SH-SY5Y (cell line): ENCODE data around the gene PLIN3.

Experiments used
- GATA2 ChIP-seq: IDR thresholded peaks from 2 replicates; pipeline ENCODE4 v1.6.1; 2011; ENCODE audit warnings: mild to moderate bottlenecking, low read depth, low read length
- GATA3 ChIP-seq: IDR thresholded peaks from 2 replicates; pipeline ENCODE4 v1.6.1; 2011; ENCODE audit warnings: low read depth, mild to moderate bottlenecking, low read length, moderate library complexity

Gene PLIN3

DNA sequence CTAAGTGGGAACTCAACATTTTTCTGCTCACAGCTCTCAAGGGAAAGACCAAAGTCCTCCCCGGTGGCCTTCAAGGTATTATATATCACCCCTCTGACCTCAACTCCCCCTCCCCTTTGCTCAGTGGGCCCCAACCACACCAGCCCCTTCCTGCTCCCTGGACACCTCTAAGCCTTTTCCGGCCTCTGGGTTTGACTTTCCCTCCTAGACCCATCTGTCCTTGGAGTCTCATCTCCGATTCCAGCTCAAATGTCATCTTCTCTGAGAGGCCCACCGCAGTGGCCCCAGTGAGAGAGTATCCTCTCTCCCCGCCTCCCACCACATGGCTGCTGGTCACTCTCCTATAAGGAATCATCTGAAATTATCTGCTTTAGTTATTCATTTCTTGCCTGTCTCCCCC lies 40.9 kb upstream of the PLIN3 start:
- no peak for TF ChIP-seq GATA2
- no peak for TF ChIP-seq GATA3

DNA sequence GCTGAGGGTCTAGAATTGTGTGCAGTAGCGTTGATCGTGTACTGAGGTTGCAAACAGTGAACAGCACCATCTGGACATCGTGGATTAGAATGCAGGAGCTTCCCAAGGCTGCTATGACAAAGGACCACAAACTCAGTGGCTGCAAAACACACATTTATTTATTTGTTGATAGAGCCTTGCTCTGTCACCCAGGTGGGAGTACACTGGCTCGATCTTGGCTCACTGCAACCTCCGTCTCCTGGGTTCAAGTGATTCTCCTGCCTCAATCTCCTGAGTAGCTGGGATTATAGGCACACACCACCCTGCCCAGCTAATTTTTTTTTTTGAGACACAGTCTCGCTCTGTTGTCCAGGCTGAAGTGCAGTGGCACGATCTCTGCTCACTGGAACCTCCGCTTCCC lies 39.5 kb upstream of the PLIN3 start:
- no peak for TF ChIP-seq GATA2
- TF ChIP-seq GATA3 = no peak

DNA sequence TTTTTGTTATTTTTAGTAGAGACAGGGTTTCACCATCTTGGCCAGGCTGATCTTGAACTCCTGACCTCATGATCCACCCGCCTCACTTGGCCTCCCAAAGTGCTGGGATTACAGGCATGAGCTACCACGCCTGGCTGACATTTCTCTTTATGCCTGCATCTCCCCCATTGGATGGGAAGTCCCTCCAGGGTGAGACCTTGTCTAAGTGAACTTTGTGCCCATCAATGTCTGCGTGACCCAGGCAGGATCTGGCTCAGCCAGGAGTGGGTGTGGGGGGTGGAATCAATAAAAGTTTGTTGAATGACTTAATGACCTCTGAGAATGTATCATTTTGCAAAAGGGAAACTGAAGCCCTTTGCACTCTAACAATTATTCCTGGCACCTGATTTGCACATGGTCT lies 37.0 kb upstream of the PLIN3 start:
- no peak for TF ChIP-seq GATA3
- no peak for TF ChIP-seq GATA2

DNA sequence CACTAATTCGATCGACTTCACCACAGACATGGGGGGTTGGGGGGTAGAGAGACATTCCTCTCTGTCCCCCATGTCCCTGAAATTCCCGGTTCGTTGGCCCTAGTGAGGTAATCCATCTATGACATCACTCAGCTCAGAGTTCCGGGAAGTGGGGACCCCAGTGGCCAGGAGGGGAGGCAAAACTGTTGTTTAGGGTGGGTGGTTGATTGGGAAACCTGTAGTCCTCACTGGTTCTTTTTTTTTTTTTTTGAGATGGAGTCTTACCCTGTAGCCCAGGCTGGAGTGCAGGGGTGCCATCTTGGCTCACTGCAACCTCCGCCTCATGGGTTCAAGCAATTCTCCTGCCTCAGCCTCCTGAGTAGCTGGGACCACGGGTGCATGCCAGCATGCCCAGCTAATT lies 35.3 kb upstream of the PLIN3 start, which contains the start of gene ARRDC5:
Gene ARRDC5 (minus strand): TSS at position 101 of the 400 bp plus-strand sequence. CDS start 71 bp downstream, at position 30.
- TF ChIP-seq GATA3 = no peak
- no peak for TF ChIP-seq GATA2

GRCh38 chr19:4897146-4897545 lies 29.7 kb upstream of the PLIN3 start:
- TF ChIP-seq GATA3 (no peak), GATA2 (no peak)

DNA sequence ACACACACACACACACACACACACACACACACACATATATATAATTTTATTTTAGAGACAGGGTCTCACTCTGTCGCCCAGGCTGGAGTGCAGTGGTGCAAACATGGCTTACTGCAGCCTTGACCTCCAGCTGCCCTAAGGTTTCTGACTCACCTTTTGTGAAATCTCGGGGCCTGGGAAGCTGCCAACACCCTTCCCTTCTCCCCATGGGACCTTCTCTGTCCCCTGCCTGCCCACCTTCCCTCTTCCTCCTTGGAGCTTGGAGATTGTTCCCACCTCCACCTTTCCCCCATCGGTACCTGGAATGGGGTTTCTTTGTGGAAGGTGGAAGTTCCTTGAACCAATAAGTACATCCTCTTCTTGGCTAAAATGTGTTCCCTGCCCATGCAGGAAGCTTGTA lies 28.9 kb upstream of the PLIN3 start:
- TF ChIP-seq GATA3 = no peak
- no peak for TF ChIP-seq GATA2

DNA sequence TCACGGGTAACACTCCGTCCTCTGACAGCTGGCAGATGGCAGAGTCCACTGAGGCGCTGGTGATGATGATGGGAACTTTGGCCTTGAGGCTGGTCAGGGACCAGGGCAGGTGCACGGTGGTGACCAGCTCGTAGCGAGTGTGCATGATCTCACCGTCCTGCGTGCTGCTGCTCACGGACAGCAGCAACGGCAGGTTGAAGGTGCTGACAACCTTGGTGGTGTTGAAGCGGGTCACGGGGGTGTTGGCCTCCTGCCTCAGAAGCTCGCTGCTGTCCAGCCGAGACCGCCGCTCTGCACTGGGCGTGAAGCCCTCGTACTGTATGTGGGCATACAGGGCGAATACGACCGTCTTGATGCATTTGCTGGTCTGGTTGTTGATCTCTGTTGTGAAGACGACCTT lies 23.6 kb upstream of the PLIN3 start:
- TF ChIP-seq GATA3 = no peak
- no peak for TF ChIP-seq GATA2

GRCh38 chr19:4889034-4889815 lies 21.8 kb upstream of the PLIN3 start:
- TF ChIP-seq GATA2 (no peak), GATA3 (no peak)

- no peak for TF ChIP-seq GATA3
- TF ChIP-seq GATA2 = no peak
Measured at GRCh38 chr19:4879041-4879440, 11.6 kb upstream of the PLIN3 start.

DNA sequence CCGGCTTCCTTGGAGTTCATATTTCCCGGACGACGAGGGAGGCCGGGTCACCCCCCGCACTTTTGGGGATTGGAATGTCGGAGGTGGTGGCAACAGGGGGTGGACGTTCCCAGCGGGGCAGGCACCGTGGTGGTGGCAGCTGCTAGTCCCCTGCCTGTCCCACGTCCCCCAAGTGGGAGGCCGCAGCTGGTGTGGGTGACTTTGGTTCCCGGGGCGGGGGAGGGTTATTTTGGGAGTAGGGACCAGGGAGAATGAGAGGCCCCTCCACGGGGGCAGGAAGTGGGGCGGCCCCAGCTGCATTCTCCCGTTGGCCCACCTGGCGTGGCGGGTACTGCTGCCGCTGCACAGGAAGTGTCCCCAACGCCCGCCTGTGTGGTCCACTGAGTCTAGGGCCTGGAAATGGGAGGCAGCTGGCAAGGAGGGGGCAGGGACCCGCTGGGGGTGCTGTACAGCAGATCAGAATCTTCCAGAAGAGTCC lies 11.1 kb upstream of the PLIN3 start:
- no peak for TF ChIP-seq GATA2
- TF ChIP-seq GATA3 = no peak

GRCh38 chr19:4877753-4878490 lies 10.5 kb upstream of the PLIN3 start:
- no peak for TF ChIP-seq GATA3
- no peak for TF ChIP-seq GATA2

DNA sequence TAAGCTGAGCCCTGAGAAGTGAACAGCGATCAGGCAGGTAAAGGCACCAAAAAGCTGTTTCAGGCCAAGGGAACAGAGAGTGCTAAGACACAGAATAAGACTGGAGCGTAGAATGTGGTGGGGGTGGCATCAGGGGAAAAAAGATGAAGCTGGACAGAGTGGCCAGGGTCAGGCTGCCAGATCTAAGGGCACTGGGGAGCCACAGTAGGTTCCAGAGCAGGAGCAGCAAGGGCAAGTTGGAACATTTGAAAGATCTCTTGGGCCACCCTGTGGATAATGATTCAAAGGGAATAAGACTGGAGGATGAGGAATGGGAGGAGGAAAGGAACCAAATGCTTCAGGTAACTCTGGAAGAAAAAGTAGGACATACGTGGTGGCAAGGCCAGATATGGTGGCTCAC lies 6.5 kb upstream of the PLIN3 start:
- TF ChIP-seq GATA3 (no peak), GATA2 (no peak)

- TF ChIP-seq GATA3 (no peak), GATA2 (no peak)
Measured at GRCh38 chr19:4871711-4872110, 4.2 kb upstream of the PLIN3 start.

DNA sequence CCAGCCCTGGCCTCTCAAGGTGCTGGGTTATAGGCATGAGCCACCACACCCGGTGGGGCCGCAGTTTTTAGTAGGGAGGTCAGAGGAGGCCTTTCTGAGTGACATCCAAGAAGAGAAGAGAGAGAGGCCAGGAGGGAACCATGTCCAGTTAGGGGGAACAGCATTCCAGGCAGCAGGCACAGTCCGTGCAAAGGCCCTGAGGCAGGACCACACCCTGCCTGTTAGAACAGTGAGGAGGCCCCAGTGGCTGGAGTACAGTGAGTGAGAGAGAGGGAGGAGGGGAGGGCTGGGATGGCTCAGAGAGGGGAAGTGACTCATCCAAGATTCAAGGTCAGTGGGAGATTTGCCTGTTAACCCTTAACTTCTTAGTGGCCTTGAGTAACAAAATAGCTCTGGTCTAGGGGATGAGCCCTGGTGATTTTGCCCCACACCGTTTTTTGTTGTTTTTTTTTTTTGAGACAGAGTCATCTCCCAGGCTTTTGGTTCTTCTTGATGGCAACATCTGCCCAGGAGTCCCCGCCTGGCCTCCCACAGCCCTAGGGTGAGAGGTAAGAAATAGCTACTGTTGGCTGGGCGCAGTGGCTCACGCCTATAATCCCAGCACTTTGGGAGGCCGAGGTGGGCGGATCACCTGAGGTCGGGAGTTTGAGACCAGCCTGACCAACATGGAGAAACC lies 2.7 kb upstream of the PLIN3 start:
- no peak for TF ChIP-seq GATA2
- TF ChIP-seq GATA3 = no peak
